ENCODE data around the gene PITPNM3. TPM values are rescaled to one million over a fixed set of nuclear protein-coding genes. Genes with fewer than 3 reads are reported as not detected.

Gene PITPNM3
- total RNA-seq, 1 donor from 2014 or later, result 1.3 TPM

GRCh38 chr17:6471531-6472465, 84.6 kb downstream of the PITPNM3 start:
- peak; percentile 24 for TF ChIP-seq CTCF (conservative IDR thresholded peaks at IDR 0.05; ENCODE audit: low read depth, low read length)
- no peak for DNase-seq (ENCODE audit: low read depth)
- no peak overlapping the region for H3K4me3 ChIP-seq (ENCODE audit: low read depth, low read length)

- no peak overlapping the region for H3K4me3 ChIP-seq (ENCODE audit: low read depth, low read length)
- no peak for TF ChIP-seq CTCF (conservative IDR thresholded peaks at IDR 0.05; ENCODE audit: low read depth, low read length)
- no peak for DNase-seq (ENCODE audit: low read depth)
Measured at GRCh38 chr17:6470751-6471521, 85.4 kb downstream of the PITPNM3 start.

GRCh38 chr17:6470146-6470718, 86.1 kb downstream of the PITPNM3 start:
- DNase-seq (ENCODE audit: low read depth), result no peak

GRCh38 chr17:6468051-6468790, 88.1 kb downstream of the PITPNM3 start:
- DNase-seq (ENCODE audit: low read depth), result no peak
- TF ChIP-seq CTCF (conservative IDR thresholded peaks at IDR 0.05; ENCODE audit: low read depth, low read length), result no peak
- no peak overlapping the region for H3K4me3 ChIP-seq (ENCODE audit: low read depth, low read length)

More at GRCh38 chr17:6470146-6470718, 86.1 kb downstream of the PITPNM3 start:
- no peak overlapping the region for H3K4me3 ChIP-seq (ENCODE audit: low read depth, low read length)
- TF ChIP-seq CTCF (conservative IDR thresholded peaks at IDR 0.05; ENCODE audit: low read depth, low read length), result no peak

GRCh38 chr17:6467567-6467966, 88.8 kb downstream of the PITPNM3 start:
- no peak overlapping the region for H3K4me3 ChIP-seq (ENCODE audit: low read depth, low read length)
- TF ChIP-seq CTCF (conservative IDR thresholded peaks at IDR 0.05; ENCODE audit: low read depth, low read length), result no peak
- DNase-seq (ENCODE audit: low read depth), result no peak

- no peak for TF ChIP-seq CTCF (conservative IDR thresholded peaks at IDR 0.05; ENCODE audit: low read depth, low read length)
- no peak overlapping the region for H3K4me3 ChIP-seq (ENCODE audit: low read depth, low read length)
- DNase-seq (ENCODE audit: low read depth), result no peak
Measured at GRCh38 chr17:6465206-6466003, 91.0 kb downstream of the PITPNM3 start.
